H9 (cell line): ENCODE results near the gene RPS6KB2. TPM values are rescaled to one million over a fixed set of nuclear protein-coding genes. Genes with fewer than 3 reads are reported as not detected.

Experiments
- DNase-seq: peaks from one replicate; pipeline ENCODE4 v3.0.0-alpha.2; 2017
- H2AFZ ChIP-seq: one replicate; pipeline ENCODE4 v1.6.1; 2013; ENCODE audit warnings: mild to moderate bottlenecking, low read length, control low read depth, moderate library complexity
- H2AK5ac ChIP-seq: 2 replicates; pipeline ENCODE4 v1.6.1; 2013; ENCODE audit warnings: low read length, control low read depth, mixed read lengths; ENCODE audit not compliant: insufficient read length
- H2BK120ac ChIP-seq: one replicate; pipeline ENCODE4 v1.6.1; 2013; ENCODE audit warnings: low read depth, mild to moderate bottlenecking, low read length, control low read depth, inconsistent platforms; ENCODE audit not compliant: poor library complexity, severe bottlenecking
- H2BK12ac ChIP-seq: 2 replicates; pipeline ENCODE4 v1.6.1; 2013; ENCODE audit warnings: low read length, control low read depth, mixed read lengths, low read depth; ENCODE audit not compliant: insufficient read length
- H2BK15ac ChIP-seq: 2 replicates; pipeline ENCODE4 v1.6.1; 2013; ENCODE audit warnings: low read depth, low read length, control low read depth
- H2BK20ac ChIP-seq: one replicate; pipeline ENCODE4 v1.6.1; 2013; ENCODE audit warnings: low read depth, mild to moderate bottlenecking, low read length, control low read depth, inconsistent platforms; ENCODE audit not compliant: poor library complexity, severe bottlenecking
- H2BK5ac ChIP-seq: 2 replicates; pipeline ENCODE4 v1.6.1; 2013; ENCODE audit warnings: low read length, control low read depth, mixed read lengths; ENCODE audit not compliant: insufficient read length
- H3K14ac ChIP-seq: 2 replicates; pipeline ENCODE4 v1.6.1; 2013; ENCODE audit warnings: low read length, control low read depth; ENCODE audit not compliant: insufficient read depth
- H3K18ac ChIP-seq: 2 replicates; pipeline ENCODE4 v1.6.1; 2013; ENCODE audit warnings: low read depth, mild to moderate bottlenecking, mixed read lengths, low read length, control low read depth; ENCODE audit not compliant: insufficient read length
- H3K23ac ChIP-seq: 2 replicates; pipeline ENCODE4 v1.6.1; 2013; ENCODE audit warnings: low read length, control low read depth, mixed read lengths, low read depth; ENCODE audit not compliant: insufficient read length
- H3K23me2 ChIP-seq: 2 replicates; pipeline ENCODE4 v1.6.1; 2013; ENCODE audit warnings: low read depth, mild to moderate bottlenecking, mixed read lengths, low read length, control low read depth; ENCODE audit not compliant: insufficient read length, poor library complexity, severe bottlenecking
- H3K27ac ChIP-seq: 2 replicates; pipeline ENCODE4 v1.5.1; 2013; ENCODE audit warnings: low read length, control low read depth, mixed read lengths, low read depth; ENCODE audit not compliant: insufficient read length
- H3K27me3 ChIP-seq: 2 replicates; pipeline ENCODE4 v1.6.1; 2013; ENCODE audit warnings: low read length, control low read depth, inconsistent platforms; ENCODE audit not compliant: insufficient read depth
- H3K4ac ChIP-seq: 2 replicates; pipeline ENCODE4 v1.6.1; 2013; ENCODE audit warnings: low read depth, mild to moderate bottlenecking, control low read depth, inconsistent platforms, low read length, moderate library complexity
- H3K4me1 ChIP-seq: 2 replicates; pipeline ENCODE4 v1.6.1; 2013; ENCODE audit warnings: low read length, control low read depth, inconsistent platforms; ENCODE audit not compliant: insufficient read depth
- H3K4me2 ChIP-seq: 2 replicates; pipeline ENCODE4 v1.6.1; 2013; ENCODE audit warnings: low read length, control low read depth, mixed read lengths; ENCODE audit not compliant: insufficient read length, insufficient read depth
- H3K56ac ChIP-seq: 2 replicates; pipeline ENCODE4 v1.6.1; 2013; ENCODE audit warnings: low read depth, mild to moderate bottlenecking, mixed read lengths, low read length, control low read depth; ENCODE audit not compliant: insufficient read length
- H3K79me1 ChIP-seq: 2 replicates; pipeline ENCODE4 v1.6.1; 2013; ENCODE audit warnings: low read depth, mild to moderate bottlenecking, moderate library complexity, low read length, control low read depth, inconsistent platforms; ENCODE audit not compliant: insufficient read depth, poor library complexity, severe bottlenecking
- H3K79me2 ChIP-seq: 2 replicates; pipeline ENCODE4 v1.6.1; 2013; ENCODE audit warnings: low read length, control low read depth, inconsistent platforms; ENCODE audit not compliant: insufficient read depth
- H3K9ac ChIP-seq: 2 replicates; pipeline ENCODE4 v1.6.1; 2013; ENCODE audit warnings: low read length, control low read depth, mixed read lengths; ENCODE audit not compliant: insufficient read length; ENCODE audit errors: extremely low read depth
- H3K9me3 ChIP-seq: one replicate; pipeline ENCODE4 v1.6.1; 2013; ENCODE audit warnings: low read depth, low read length, inconsistent platforms; ENCODE audit not compliant: control insufficient read depth
- H3T11ph ChIP-seq: one replicate; pipeline ENCODE4 v1.6.1; 2013; ENCODE audit warnings: mild to moderate bottlenecking, low read length, control low read depth, inconsistent platforms
- H4K20me1 ChIP-seq: one replicate; pipeline ENCODE4 v1.6.1; 2013; ENCODE audit not compliant: control insufficient read depth, insufficient read length, insufficient read depth
- H4K5ac ChIP-seq: 2 replicates; pipeline ENCODE4 v1.6.1; 2013; ENCODE audit warnings: low read depth, mild to moderate bottlenecking, mixed read lengths, low read length, control low read depth; ENCODE audit not compliant: insufficient read length
- H4K8ac ChIP-seq: replicated peaks from 2 replicates; pipeline ENCODE4 v1.6.1; 2013; ENCODE audit warnings: low read length, control low read depth, mixed read lengths, low read depth; ENCODE audit not compliant: insufficient read length
- H4K91ac ChIP-seq: 2 replicates; pipeline ENCODE4 v1.6.1; 2013; ENCODE audit warnings: low read depth, mild to moderate bottlenecking, moderate library complexity, mixed read lengths, low read length, control low read depth; ENCODE audit not compliant: insufficient read length
- H3K27ac Mint-ChIP-seq, 3 experiments: 2 replicates in 2 of 3; 3 replicates in 1 of 3; pipeline ENCODE4 v1.8.0; 2020 to 2021; ENCODE audit warnings: mixed read lengths in 3 of 3, mild to moderate bottlenecking in 1 of 3, moderate library complexity in 1 of 3
- H3K27me3 Mint-ChIP-seq: 2 replicates; pipeline ENCODE4 v1.8.0; 2021; ENCODE audit warnings: low read depth, mild to moderate bottlenecking, moderate library complexity, mixed read lengths
- H3K36me3 Mint-ChIP-seq, 3 experiments: 2 replicates in 2 of 3; 3 replicates in 1 of 3; pipeline ENCODE4 v1.8.0; 2020 to 2021; ENCODE audit warnings: low read depth in 3 of 3, mixed read lengths in 3 of 3; ENCODE audit not compliant: insufficient read depth in 1 of 3
- H3K4me1 Mint-ChIP-seq, 2 experiments: 2 replicates each; pipeline ENCODE4 v1.8.0; 2020; ENCODE audit warnings: mixed read lengths in 2 of 2
- H3K4me3 Mint-ChIP-seq, 2 experiments: 2 replicates in 1 of 2; 3 replicates in 1 of 2; pipeline ENCODE4 v1.8.0; 2020 to 2021; ENCODE audit warnings: mild to moderate bottlenecking in 2 of 2, mixed read lengths in 2 of 2, moderate library complexity in 1 of 2
- H3K9me3 Mint-ChIP-seq, 2 experiments: 2 replicates in 1 of 2; 3 replicates in 1 of 2; pipeline ENCODE4 v1.8.0; 2020; ENCODE audit warnings: mild to moderate bottlenecking in 2 of 2, mixed read lengths in 2 of 2, moderate library complexity in 1 of 2
- WGBS: extraction: QIAGEN DNeasy Blood & Tissue Kit; methylation state at CpG from one replicate; pipeline ENCODE4 v1.1.7; 2013; ENCODE audit warnings: missing lambda C conversion rate, low lambda C conversion rate, mixed read lengths; ENCODE audit not compliant: insufficient read length; ENCODE audit errors: extremely low coverage; 5-methylcytosine and 5-hydroxymethylcytosine counted together
- total RNA-seq: library from RNA; stranded (reverse); gene quantifications from 2 replicates; pipeline ENCODE4 v1.2.1, GENCODE V29; 2021
- TF ChIP-seq, protein P1 (sequence below): fragments of 200-600 bp; sonication (generic); conservative IDR thresholded peaks from 3 replicates; pipeline ENCODE4 v1.8.0; 2021; ENCODE audit warnings: antibody characterized with exemption, mild to moderate bottlenecking

RPS6KB2 gene
- total RNA-seq, 1 experiment from 2014 or later = 51.7 TPM

DNA sequence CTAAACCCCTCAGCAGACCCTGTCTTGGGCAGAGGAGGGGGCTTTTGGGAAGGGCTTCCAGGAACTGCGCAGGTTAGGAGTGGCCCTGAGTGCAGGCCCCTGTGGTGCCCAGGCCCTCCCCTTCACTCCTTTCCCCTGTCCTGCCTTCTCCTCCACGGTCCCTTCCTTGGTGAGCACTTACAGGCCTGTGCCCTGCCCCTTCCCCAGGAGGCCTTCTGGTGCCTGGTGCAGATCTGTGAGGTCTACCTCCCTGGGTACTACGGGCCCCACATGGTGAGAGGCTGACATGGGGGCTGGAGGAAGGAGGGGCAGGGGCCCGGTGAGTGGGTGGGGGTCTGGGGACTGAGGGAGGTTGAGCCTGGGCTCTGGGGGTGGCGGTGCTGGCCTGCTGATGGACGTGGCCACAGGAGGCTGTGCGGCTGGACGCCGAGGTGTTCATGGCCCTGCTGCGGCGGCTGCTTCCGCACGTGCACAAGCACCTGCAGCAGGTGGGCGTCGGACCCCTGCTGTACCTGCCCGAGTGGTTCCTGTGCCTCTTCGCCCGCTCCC is 21.8 kb upstream of the RPS6KB2 start:
- H3K36me3 Mint-ChIP-seq = no peaks in the 10 kb centered on the region
- H3K4me3 Mint-ChIP-seq = no peak overlapping the region
- peaks cover 24% of the 10 kb centered on the region for H3K27me3 Mint-ChIP-seq
- no peak overlapping the region for H3K4me2 ChIP-seq
- no peak overlapping the region for H3K14ac ChIP-seq
- no peak overlapping the region for H3K27ac Mint-ChIP-seq
- H2BK20ac ChIP-seq = no peak overlapping the region
- no peak overlapping the region for H2AFZ ChIP-seq
- no peak overlapping the region for H4K91ac ChIP-seq
- TF ChIP-seq, protein P1, sequence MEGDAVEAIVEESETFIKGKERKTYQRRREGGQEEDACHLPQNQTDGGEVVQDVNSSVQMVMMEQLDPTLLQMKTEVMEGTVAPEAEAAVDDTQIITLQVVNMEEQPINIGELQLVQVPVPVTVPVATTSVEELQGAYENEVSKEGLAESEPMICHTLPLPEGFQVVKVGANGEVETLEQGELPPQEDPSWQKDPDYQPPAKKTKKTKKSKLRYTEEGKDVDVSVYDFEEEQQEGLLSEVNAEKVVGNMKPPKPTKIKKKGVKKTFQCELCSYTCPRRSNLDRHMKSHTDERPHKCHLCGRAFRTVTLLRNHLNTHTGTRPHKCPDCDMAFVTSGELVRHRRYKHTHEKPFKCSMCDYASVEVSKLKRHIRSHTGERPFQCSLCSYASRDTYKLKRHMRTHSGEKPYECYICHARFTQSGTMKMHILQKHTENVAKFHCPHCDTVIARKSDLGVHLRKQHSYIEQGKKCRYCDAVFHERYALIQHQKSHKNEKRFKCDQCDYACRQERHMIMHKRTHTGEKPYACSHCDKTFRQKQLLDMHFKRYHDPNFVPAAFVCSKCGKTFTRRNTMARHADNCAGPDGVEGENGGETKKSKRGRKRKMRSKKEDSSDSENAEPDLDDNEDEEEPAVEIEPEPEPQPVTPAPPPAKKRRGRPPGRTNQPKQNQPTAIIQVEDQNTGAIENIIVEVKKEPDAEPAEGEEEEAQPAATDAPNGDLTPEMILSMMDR = no peak
- no peak overlapping the region for H3K23ac ChIP-seq
- H3K4me1 ChIP-seq = no peaks in the 10 kb centered on the region
- no peaks in the 10 kb centered on the region for H4K20me1 ChIP-seq
- no peak overlapping the region for H2BK5ac ChIP-seq
- no peak overlapping the region for H2BK120ac ChIP-seq
- H3K9ac ChIP-seq = no peak overlapping the region
- H2AK5ac ChIP-seq = no peak overlapping the region
- H3K56ac ChIP-seq = no peak overlapping the region
- no peaks in the 10 kb centered on the region for H3K79me2 ChIP-seq
- H3K27ac ChIP-seq = no peak overlapping the region
- no peak overlapping the region for H3T11ph ChIP-seq
- no peaks in the 10 kb centered on the region for H3K9me3 ChIP-seq
- no peaks in the 10 kb centered on the region for H3K79me1 ChIP-seq
- no peak overlapping the region for H4K8ac ChIP-seq
- no peak overlapping the region for H2BK12ac ChIP-seq
- H3K4ac ChIP-seq = no peak overlapping the region
- H3K27me3 ChIP-seq = no peaks in the 10 kb centered on the region
- no CpG with 5 or more reads among the region's 18 CpGs for WGBS
- H2BK15ac ChIP-seq = no peak overlapping the region
- no peak overlapping the region for H3K18ac ChIP-seq
- H4K5ac ChIP-seq = no peak overlapping the region
- DNase-seq = no peak
- no peaks in the 10 kb centered on the region for H3K23me2 ChIP-seq
- H3K4me1 Mint-ChIP-seq = peaks cover 14 to 25% of the 10 kb centered on the region in 2 experiments
- no peaks in the 10 kb centered on the region for H3K9me3 Mint-ChIP-seq
